Ovary (tissue), 3 donors: ENCODE data around the gene OSM.

ENCODE experiments used
- EP300 ChIP-seq: sonication (generic); formaldehyde crosslinking; IDR thresholded peaks from one replicate; pipeline ENCODE4 v1.6.1; 2017; ENCODE audit warnings: antibody characterized with exemption
- POLR2A ChIP-seq: fragments of 450-650 bp; IDR thresholded peaks from one replicate; pipeline ENCODE4 v1.6.1; 2017; ENCODE audit warnings: antibody characterized with exemption, mild to moderate bottlenecking, moderate library complexity
- TF ChIP-seq, protein P1 (sequence below), 3 donors: fragments of 450-650 bp in 2 of 3; fragments of 200-600 bp in 1 of 3; IDR thresholded peaks; one replicate each; pipeline versions ENCODE4 v1.5.1 to v1.8.0; 2016 to 2022; ENCODE audit warnings: antibody characterized with exemption in 3 of 3, mild to moderate bottlenecking in 1 of 3
- donor health status: DM: no; HTN: no; CAD: no.

DNA sequence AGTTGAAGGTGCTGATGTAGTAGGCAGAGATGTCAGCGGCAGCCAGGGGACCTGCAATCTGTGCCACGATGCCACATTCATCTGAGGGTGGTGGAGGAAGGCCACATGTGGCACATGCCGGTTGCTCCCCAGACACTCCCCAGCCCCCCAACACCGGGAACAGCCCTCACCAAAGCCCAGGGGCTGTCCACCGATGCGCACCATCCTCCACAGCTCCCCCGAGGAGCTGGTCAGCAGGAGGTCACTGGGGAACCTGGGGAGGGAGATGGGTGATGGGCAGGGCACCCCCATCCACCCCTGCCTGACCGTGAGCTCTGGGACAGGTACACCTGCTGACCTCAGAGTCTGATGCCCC lies 19.2 kb upstream of the OSM start:
- TF ChIP-seq POLR2A (no peak), EP300 (no peak)
- TF ChIP-seq, protein P1, sequence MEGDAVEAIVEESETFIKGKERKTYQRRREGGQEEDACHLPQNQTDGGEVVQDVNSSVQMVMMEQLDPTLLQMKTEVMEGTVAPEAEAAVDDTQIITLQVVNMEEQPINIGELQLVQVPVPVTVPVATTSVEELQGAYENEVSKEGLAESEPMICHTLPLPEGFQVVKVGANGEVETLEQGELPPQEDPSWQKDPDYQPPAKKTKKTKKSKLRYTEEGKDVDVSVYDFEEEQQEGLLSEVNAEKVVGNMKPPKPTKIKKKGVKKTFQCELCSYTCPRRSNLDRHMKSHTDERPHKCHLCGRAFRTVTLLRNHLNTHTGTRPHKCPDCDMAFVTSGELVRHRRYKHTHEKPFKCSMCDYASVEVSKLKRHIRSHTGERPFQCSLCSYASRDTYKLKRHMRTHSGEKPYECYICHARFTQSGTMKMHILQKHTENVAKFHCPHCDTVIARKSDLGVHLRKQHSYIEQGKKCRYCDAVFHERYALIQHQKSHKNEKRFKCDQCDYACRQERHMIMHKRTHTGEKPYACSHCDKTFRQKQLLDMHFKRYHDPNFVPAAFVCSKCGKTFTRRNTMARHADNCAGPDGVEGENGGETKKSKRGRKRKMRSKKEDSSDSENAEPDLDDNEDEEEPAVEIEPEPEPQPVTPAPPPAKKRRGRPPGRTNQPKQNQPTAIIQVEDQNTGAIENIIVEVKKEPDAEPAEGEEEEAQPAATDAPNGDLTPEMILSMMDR (IDR thresholded peaks at IDR 0.05) = no peak
